ENCODE results near the gene ZNF837.
"Not testable (repeated sequence)": the region's sequence is repeated elsewhere in the genome, so short reads cannot be mapped to it uniquely, and the experiment has no call there.

Gene ZNF837

DNA sequence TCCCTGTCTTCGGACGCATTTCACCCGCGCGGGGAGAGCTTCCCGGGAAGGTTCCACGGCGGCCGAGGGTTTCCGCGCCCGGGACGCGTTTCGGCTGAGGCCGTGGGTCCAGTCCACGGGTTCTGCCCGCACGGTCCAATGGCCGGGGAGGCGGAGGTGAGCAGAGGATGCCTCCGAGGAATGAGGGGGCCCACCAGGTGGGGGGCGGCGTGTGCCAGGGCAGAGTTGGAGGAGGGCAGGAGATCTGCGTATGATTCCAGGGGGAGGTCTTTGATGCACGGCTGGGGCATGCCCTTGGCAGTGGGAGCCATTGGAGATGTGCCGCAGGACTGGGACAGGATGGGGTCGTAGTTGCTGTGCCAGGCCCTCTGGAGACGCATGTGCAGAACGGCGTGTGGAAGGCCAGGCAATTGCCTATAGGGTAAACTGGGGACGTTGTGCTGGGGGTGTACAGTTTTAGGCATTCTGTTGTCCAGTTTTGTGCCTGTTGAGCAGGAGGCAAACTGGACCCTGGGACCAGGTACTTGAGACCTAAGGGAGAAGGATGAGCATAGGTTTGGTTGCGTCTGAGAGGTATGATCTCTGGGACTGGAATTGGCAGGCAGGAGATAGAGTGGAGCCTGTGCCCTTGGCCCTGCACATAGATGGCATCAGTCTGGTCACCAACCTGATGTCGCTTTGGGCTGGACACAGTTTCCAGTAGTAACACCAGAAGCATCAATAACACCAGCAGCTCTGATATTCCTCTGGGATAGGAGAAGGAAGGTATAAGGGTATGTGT lies 28.4 kb upstream of the ZNF837 start:
- TF ChIP-seq, protein P1, sequence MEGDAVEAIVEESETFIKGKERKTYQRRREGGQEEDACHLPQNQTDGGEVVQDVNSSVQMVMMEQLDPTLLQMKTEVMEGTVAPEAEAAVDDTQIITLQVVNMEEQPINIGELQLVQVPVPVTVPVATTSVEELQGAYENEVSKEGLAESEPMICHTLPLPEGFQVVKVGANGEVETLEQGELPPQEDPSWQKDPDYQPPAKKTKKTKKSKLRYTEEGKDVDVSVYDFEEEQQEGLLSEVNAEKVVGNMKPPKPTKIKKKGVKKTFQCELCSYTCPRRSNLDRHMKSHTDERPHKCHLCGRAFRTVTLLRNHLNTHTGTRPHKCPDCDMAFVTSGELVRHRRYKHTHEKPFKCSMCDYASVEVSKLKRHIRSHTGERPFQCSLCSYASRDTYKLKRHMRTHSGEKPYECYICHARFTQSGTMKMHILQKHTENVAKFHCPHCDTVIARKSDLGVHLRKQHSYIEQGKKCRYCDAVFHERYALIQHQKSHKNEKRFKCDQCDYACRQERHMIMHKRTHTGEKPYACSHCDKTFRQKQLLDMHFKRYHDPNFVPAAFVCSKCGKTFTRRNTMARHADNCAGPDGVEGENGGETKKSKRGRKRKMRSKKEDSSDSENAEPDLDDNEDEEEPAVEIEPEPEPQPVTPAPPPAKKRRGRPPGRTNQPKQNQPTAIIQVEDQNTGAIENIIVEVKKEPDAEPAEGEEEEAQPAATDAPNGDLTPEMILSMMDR (IDR thresholded peaks at IDR 0.05; ENCODE audit: insufficient read depth, low read length, poor library complexity, severe bottlenecking): no peak
- Histone ChIP-seq H3K4me3 (replicated peaks; ENCODE audit: low read depth, low read length) (peak overlapping the region; percentile 89), H3K27me3 (replicated peaks; ENCODE audit: control insufficient read depth, insufficient read depth, low read length) (no peaks in the 10 kb centered on the region), H3K36me3 (ENCODE audit: control insufficient read depth, insufficient read depth, low read length) (no peaks in the 10 kb centered on the region)
- DNase-seq (ENCODE audit: extremely low read depth, insufficient read length): no peak

DNA sequence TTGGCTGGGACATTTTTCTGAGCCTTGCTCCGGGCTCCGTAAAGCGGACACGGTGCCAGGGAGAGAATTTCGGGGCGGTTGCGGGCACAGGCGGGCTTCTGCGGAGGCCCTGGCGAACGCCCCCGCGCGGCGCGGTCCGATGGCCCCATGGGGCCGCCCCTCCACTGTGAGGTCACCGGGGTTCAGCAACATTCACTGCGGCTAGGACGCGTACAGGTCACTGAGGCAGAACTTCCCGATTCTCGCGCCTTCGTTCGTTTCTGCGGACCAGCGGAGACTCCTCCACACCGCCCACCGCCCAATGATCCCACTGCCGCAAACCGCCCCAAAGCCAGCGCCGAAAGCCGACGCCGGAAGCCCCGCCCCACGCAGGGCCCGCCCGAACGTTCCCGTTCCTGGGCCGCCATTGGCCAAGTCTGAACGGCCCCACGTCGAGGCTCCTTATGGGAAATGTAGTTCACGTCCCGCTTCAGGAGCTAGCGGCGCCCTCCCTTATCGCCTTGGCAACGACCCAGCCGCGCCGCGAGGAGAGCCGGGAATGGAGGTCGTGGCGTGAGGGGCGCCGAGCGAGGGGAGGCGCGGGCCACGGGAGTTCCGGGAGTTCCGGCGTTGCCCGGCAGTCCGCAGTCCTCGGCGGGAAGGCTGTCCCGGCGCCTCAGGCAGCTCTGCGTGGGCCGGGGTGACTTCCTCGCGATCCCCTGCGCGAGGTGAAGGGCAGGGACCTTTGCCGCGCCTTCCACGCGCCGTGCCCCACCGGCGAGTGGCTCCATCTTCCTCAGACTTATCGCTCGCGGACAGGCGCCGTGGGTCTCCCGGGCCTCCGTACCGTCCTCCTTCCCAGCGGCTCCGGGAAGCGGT lies 27.6 kb upstream of the ZNF837 start, which contains the start of gene ZNF584:
TSS of gene ZNF584 (plus strand) at position 498 of the 858 bp plus-strand sequence. CDS start 499 bp downstream, outside the sequence.
- TF ChIP-seq, protein P1 (IDR thresholded peaks at IDR 0.05; ENCODE audit: insufficient read depth, low read length, poor library complexity, severe bottlenecking): peak; percentile 28
- H3K36me3 ChIP-seq (ENCODE audit: control insufficient read depth, insufficient read depth, low read length): no peaks in the 10 kb centered on the region
- H3K27me3 ChIP-seq (replicated peaks; ENCODE audit: control insufficient read depth, insufficient read depth, low read length): no peaks in the 10 kb centered on the region
- peak; percentile 94 for DNase-seq (ENCODE audit: extremely low read depth, insufficient read length)
- H3K4me3 ChIP-seq (replicated peaks; ENCODE audit: low read depth, low read length): peak within 1 kb of the TSS; percentile 89

DNA sequence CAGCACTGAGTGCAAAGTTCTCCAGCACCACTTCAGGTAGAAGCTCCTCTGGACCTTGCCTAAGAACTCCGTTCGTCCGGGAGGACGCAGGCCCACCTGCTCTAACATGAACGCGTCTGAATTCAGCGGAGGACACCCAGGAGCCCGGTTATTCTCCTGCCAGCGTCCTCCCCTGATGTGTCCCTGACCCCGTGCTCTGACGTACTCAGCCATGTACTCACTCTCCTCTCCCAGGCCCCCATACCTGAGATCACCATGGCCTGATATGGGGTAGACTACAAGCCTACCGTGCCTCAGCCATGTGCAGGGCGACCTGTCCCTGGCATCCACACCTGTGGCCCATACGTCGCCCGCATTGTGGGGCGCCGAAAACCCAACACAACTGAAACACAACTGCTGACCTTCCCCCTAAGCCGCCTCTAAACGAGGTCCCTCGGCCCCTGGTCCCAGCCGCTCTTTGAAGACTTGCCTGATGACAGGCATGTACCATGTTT lies 26.9 kb upstream of the ZNF837 start:
- H3K27me3 ChIP-seq (replicated peaks; ENCODE audit: control insufficient read depth, insufficient read depth, low read length): no peaks in the 10 kb centered on the region

DNA sequence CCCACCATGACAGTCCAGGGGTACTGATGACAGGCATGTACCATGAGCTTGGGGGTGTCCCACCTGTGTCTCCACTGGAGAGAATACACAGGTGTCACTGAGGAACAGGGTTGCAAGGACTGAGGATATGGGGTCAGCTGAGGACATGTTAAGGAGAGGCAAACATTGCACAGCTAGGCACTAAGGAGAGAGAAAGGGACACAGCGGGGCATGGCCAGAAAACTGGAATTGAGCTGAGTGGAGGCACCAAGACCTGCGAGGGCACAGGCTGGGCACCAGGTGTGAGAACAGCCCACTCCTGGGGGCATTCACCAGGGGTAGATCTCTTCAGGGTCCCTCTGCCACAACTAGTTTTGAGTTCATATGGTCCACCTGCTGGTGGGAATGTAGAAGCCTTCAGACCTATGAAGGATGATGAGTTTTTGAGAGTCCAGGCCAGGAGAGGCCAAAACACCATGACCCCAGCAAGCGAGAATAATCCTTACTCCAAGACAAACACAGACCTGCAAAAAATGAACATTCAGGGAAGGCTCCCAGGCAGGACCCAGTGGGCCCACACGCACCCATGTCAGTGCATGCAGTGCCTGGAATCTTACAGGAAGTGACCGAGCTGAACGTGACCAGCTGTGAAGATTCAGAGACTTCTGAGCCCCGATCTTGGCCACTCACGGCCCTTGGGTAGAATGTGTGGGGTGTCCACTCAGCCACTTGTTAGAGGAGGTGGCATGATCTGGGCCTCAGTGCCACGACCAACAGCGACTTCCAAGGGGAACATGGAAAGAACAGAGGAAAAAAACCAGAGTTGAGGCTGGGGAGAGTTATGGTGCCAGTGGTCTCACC lies 26.2 kb upstream of the ZNF837 start:
- H3K27me3 ChIP-seq (replicated peaks; ENCODE audit: control insufficient read depth, insufficient read depth, low read length): no peaks in the 10 kb centered on the region
- H3K36me3 ChIP-seq (ENCODE audit: control insufficient read depth, insufficient read depth, low read length): no peaks in the 10 kb centered on the region
- TF ChIP-seq, protein P1 (IDR thresholded peaks at IDR 0.05; ENCODE audit: insufficient read depth, low read length, poor library complexity, severe bottlenecking): peak; percentile 35
- H3K4me3 ChIP-seq (replicated peaks; ENCODE audit: low read depth, low read length): peak overlapping the region; percentile 89
- no peak for DNase-seq (ENCODE audit: extremely low read depth, insufficient read length)

More for the DNA sequence above, 26.9 kb upstream of the ZNF837 start:
- Histone ChIP-seq H3K4me3 (replicated peaks; ENCODE audit: low read depth, low read length) (peak overlapping the region; percentile 89), H3K36me3 (ENCODE audit: control insufficient read depth, insufficient read depth, low read length) (no peaks in the 10 kb centered on the region)
- no peak for DNase-seq (ENCODE audit: extremely low read depth, insufficient read length)
- TF ChIP-seq, protein P1 (IDR thresholded peaks at IDR 0.05; ENCODE audit: insufficient read depth, low read length, poor library complexity, severe bottlenecking): no peak

DNA sequence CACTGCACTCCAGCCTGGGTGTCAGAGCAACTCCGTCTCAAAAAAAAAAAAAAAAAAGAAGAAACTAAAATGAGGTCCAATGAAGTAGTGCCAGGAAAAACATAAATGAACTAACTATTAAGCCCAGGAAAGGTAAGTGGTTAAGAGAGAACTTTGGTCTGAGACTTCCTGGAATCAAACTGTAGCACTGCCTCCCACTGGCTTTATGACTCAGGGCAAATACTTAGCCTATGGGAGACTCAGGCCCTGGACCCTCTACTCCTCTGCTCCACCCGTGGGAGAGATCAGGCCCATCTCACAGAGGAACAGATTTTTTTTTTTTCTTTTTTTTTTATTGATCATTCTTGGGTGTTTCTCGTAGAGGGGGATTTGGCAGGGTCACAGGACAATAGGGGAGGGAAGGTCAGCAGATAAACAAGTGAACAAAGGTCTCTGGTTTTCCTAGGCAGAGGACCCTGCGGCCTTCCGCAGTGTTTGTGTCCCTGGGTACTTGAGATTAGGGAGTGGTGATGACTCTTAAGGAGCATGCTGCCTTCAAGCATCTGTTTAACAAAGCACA lies 23.2 kb upstream of the ZNF837 start:
- DNase-seq (ENCODE audit: extremely low read depth, insufficient read length); H3K36me3 ChIP-seq (ENCODE audit: control insufficient read depth, insufficient read depth, low read length); H3K4me3 ChIP-seq (replicated peaks; ENCODE audit: low read depth, low read length); H3K27me3 ChIP-seq (replicated peaks; ENCODE audit: control insufficient read depth, insufficient read depth, low read length): not testable (repeated sequence)

Measured in GM06990 (cell line).